Measurements from ENCODE around the gene HESX1. TPM values are rescaled to one million over a fixed set of nuclear protein-coding genes. Genes with fewer than 3 reads are reported as not detected.

HESX1 gene
- total and polyA plus RNA-seq, 7 experiments from 2014 or later = 0.40 TPM; not detected in 6

- H3K4me3 Mint-ChIP-seq = no peak overlapping the region
- no peaks in the 10 kb centered on the region for H3K9me3 ChIP-seq (ENCODE audit: control insufficient read depth in 2 of 3, low read length in 3 of 3)
- no peak overlapping the region for H3K27ac ChIP-seq (ENCODE audit: low read depth, low read length)
- DNase-seq = no peak
- H3K36me3 ChIP-seq (ENCODE audit: control insufficient read depth in 2 of 3, insufficient read depth in 3 of 3, low read length in 3 of 3) = no peaks in the 10 kb centered on the region
- peaks cover 0 to 6% (median 0%) of the 10 kb centered on the region in 11 donors for H3K9me3 Mint-ChIP-seq
- H3K36me3 Mint-ChIP-seq = no peaks in the 10 kb centered on the region
- no peaks in the 10 kb centered on the region for H3K27me3 ChIP-seq (ENCODE audit: control insufficient read depth in 2 of 2, insufficient read depth in 2 of 2, low read length in 2 of 2)
- no peak for ATAC-seq
- H3K4me1 Mint-ChIP-seq = peaks cover 0 to 7% (median 0%) of the 10 kb centered on the region in 7 donors
- H3K27me3 Mint-ChIP-seq = peaks cover 14 to 34% (median 18%) of the 10 kb centered on the region in 5 donors
- ChIA-PET CTCF (no interaction called here), POLR2A (no interaction called here)
- intact Hi-C loops (cut with micrococcal nuclease) = no loop called here
- no peak overlapping the region for H3K27ac Mint-ChIP-seq
- H3K4me3 ChIP-seq (ENCODE audit: low read length) = no peak overlapping the region
- H3K4me1 ChIP-seq (ENCODE audit: control insufficient read depth in 2 of 2, insufficient read depth in 2 of 2, low read length in 2 of 2) = no peaks in the 10 kb centered on the region
Measured at GRCh38 chr3:57192028-57192427, 7.8 kb downstream of the HESX1 start.

GRCh38 chr3:57184526-57184925 is 15.3 kb downstream of the HESX1 start:
- no peaks in the 10 kb centered on the region for H3K4me1 ChIP-seq (ENCODE audit: control insufficient read depth in 2 of 2, insufficient read depth in 2 of 2, low read length in 2 of 2)
- Mint-ChIP-seq H3K4me1 (peaks cover 0 to 4% (median 0%) of the 10 kb centered on the region in 7 donors), H3K4me3 (no peak overlapping the region), H3K36me3 (no peaks in the 10 kb centered on the region), H3K27me3 (peaks cover 0 to 14% (median 5%) of the 10 kb centered on the region in 5 donors), H3K9me3 (no peaks in the 10 kb centered on the region), H3K27ac (no peak overlapping the region)
- ChIA-PET CTCF (no interaction called here), POLR2A (interaction anchor here (0.6 kb wide), 1 partner anchor 506 kb away, joined by 3 read pairs; no protein-coding TSS in a partner anchor)
- no peaks in the 10 kb centered on the region for H3K27me3 ChIP-seq (ENCODE audit: control insufficient read depth in 2 of 2, insufficient read depth in 2 of 2, low read length in 2 of 2)
- no peak overlapping the region for H3K4me3 ChIP-seq (ENCODE audit: low read length)
- intact Hi-C loops (cut with micrococcal nuclease) = no loop called here
- H3K9me3 ChIP-seq (ENCODE audit: control insufficient read depth in 2 of 3, low read length in 3 of 3) = no peaks in the 10 kb centered on the region
- no peak for DNase-seq
- no peak for ATAC-seq
- H3K27ac ChIP-seq (ENCODE audit: low read depth, low read length) = no peak overlapping the region
- H3K36me3 ChIP-seq (ENCODE audit: control insufficient read depth in 2 of 3, insufficient read depth in 3 of 3, low read length in 3 of 3) = no peaks in the 10 kb centered on the region

GRCh38 chr3:57179580-57180410 is 20.0 kb downstream of the HESX1 start:
- ATAC-seq = no peak
- DNase-seq = peak in 1 of 9 donors; percentile 22

DNA sequence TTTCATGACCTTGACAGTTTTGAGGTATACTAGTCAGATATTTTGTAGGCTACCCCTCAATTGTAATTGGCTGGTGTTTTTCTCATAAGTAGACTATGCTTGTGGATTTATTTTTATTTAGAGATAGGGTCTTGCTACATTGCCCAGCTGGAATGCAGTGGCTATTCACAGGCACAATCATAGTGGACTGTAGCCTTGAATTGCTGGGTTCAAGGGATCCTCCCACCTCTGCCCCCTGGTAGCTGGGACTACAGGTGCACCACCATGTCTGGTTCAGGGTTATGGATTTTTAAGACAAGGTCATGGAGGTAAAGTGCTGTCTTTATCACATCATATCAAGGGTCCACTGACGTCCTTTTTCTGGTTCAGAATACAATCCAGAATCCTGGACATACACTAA is 23.7 kb downstream of the HESX1 start:
- Mint-ChIP-seq H3K4me3 (no peak overlapping the region), H3K36me3 (no peaks in the 10 kb centered on the region), H3K4me1 (peaks cover 0 to 2% (median 0%) of the 10 kb centered on the region in 7 donors), H3K27me3 (peaks cover 9 to 52% (median 21%) of the 10 kb centered on the region in 5 donors), H3K9me3 (no peaks in the 10 kb centered on the region), H3K27ac (no peak overlapping the region)
- Histone ChIP-seq H3K4me1 (ENCODE audit: control insufficient read depth in 2 of 2, insufficient read depth in 2 of 2, low read length in 2 of 2) (no peaks in the 10 kb centered on the region), H3K27ac (ENCODE audit: low read depth, low read length) (no peak overlapping the region), H3K27me3 (ENCODE audit: control insufficient read depth in 2 of 2, insufficient read depth in 2 of 2, low read length in 2 of 2) (no peaks in the 10 kb centered on the region), H3K36me3 (ENCODE audit: control insufficient read depth in 2 of 3, insufficient read depth in 3 of 3, low read length in 3 of 3) (no peaks in the 10 kb centered on the region), H3K9me3 (ENCODE audit: control insufficient read depth in 2 of 3, low read length in 3 of 3) (no peaks in the 10 kb centered on the region), H3K4me3 (ENCODE audit: low read length) (no peak overlapping the region)
- CTCF ChIA-PET = no interaction called here
- intact Hi-C loops (cut with micrococcal nuclease) = loop anchor here (10.0 kb wide), 2 partner anchors 219 to 649 kb away; no protein-coding TSS in a partner anchor
- no peak for DNase-seq
- POLR2A ChIA-PET = no interaction called here
- no peak for ATAC-seq

More at GRCh38 chr3:57179580-57180410, 20.0 kb downstream of the HESX1 start:
- H3K36me3 Mint-ChIP-seq = no peaks in the 10 kb centered on the region
- Histone ChIP-seq H3K9me3 (ENCODE audit: control insufficient read depth in 2 of 3, low read length in 3 of 3) (no peaks in the 10 kb centered on the region), H3K27ac (ENCODE audit: low read depth, low read length) (no peak overlapping the region), H3K27me3 (ENCODE audit: control insufficient read depth in 2 of 2, insufficient read depth in 2 of 2, low read length in 2 of 2) (no peaks in the 10 kb centered on the region), H3K4me3 (ENCODE audit: low read length) (no peak overlapping the region), H3K36me3 (ENCODE audit: control insufficient read depth in 2 of 3, insufficient read depth in 3 of 3, low read length in 3 of 3) (no peaks in the 10 kb centered on the region), H3K4me1 (ENCODE audit: control insufficient read depth in 2 of 2, insufficient read depth in 2 of 2, low read length in 2 of 2) (no peaks in the 10 kb centered on the region)
- H3K4me1 Mint-ChIP-seq = peaks cover 0 to 1% (median 0%) of the 10 kb centered on the region in 7 donors
- H3K27ac Mint-ChIP-seq = no peak overlapping the region
- peaks cover 8 to 30% (median 15%) of the 10 kb centered on the region in 5 donors for H3K27me3 Mint-ChIP-seq
- ChIA-PET POLR2A (interaction anchor here (0.5 kb wide), 1 partner anchor 10 kb away, joined by 3 read pairs; no protein-coding TSS in a partner anchor), CTCF (no interaction called here)
- H3K9me3 Mint-ChIP-seq = no peaks in the 10 kb centered on the region
- no peak overlapping the region for H3K4me3 Mint-ChIP-seq
- intact Hi-C loops (cut with micrococcal nuclease) = loop anchor here (10.0 kb wide), 2 partner anchors 215 to 645 kb away; no protein-coding TSS in a partner anchor

DNA sequence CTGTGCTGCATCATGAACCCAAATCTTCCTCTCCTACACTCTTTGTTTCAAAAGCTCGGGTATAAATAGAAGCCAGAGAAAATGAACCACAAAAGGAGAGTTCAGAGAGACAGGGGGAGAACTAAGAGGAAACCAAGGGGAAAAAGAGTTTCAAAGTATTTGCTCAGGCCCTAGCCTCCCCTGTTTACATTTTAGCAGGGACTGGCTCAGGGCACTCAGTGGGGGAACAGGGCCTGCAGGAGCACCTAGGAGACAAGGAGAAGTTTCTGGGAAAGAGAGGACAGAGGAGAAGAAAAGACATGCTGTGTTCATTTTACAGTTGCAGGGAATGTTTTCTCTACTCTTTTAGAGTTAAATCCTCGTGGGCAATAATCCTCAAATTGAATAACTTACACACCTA is 26.1 kb downstream of the HESX1 start:
- Histone ChIP-seq H3K4me1 (ENCODE audit: control insufficient read depth in 2 of 2, insufficient read depth in 2 of 2, low read length in 2 of 2) (no peaks in the 10 kb centered on the region), H3K27me3 (ENCODE audit: control insufficient read depth in 2 of 2, insufficient read depth in 2 of 2, low read length in 2 of 2) (no peaks in the 10 kb centered on the region), H3K9me3 (ENCODE audit: control insufficient read depth in 2 of 3, low read length in 3 of 3) (no peaks in the 10 kb centered on the region), H3K27ac (ENCODE audit: low read depth, low read length) (no peak overlapping the region), H3K36me3 (ENCODE audit: control insufficient read depth in 2 of 3, insufficient read depth in 3 of 3, low read length in 3 of 3) (no peaks in the 10 kb centered on the region), H3K4me3 (ENCODE audit: low read length) (no peak overlapping the region)
- intact Hi-C loops (cut with micrococcal nuclease) = loop anchor here (5.0 to 10.0 kb wide), 3 partner anchors 221 to 651 kb away; partner anchors contain the start of gene PDE12 (in 1 of the 2)
- DNase-seq (no peak), ATAC-seq (no peak)
- Mint-ChIP-seq H3K27ac (no peak overlapping the region), H3K36me3 (no peaks in the 10 kb centered on the region), H3K9me3 (no peaks in the 10 kb centered on the region), H3K27me3 (peaks cover 26 to 56% (median 40%) of the 10 kb centered on the region in 5 donors), H3K4me3 (no peak overlapping the region), H3K4me1 (peaks cover 0 to 6% (median 4%) of the 10 kb centered on the region in 7 donors)
- POLR2A ChIA-PET = no interaction called here
- CTCF ChIA-PET = no interaction called here

GRCh38 chr3:57170946-57171345 is 28.8 kb downstream of the HESX1 start:
- no peak overlapping the region for H3K27ac ChIP-seq (ENCODE audit: low read depth, low read length)
- intact Hi-C loops (cut with micrococcal nuclease) = loop anchor here (1.0 to 10.0 kb wide), 5 partner anchors 56 to 740 kb away; partner anchors contain the start of genes APPL1 (in 2 of the 2) and PDE12 (in 1 of the 2)
- Mint-ChIP-seq H3K27ac (no peak overlapping the region), H3K4me3 (peak overlapping the region in 2 of 10 donors; percentile 36 to 46), H3K4me1 (peaks cover 0 to 6% (median 4%) of the 10 kb centered on the region in 7 donors), H3K36me3 (no peaks in the 10 kb centered on the region), H3K9me3 (peaks cover 0 to 1% (median 0%) of the 10 kb centered on the region in 11 donors), H3K27me3 (peaks cover 44 to 71% (median 52%) of the 10 kb centered on the region in 5 donors)
- H3K4me1 ChIP-seq (ENCODE audit: control insufficient read depth in 2 of 2, insufficient read depth in 2 of 2, low read length in 2 of 2) = no peaks in the 10 kb centered on the region
- H3K4me3 ChIP-seq (ENCODE audit: low read length) = no peak overlapping the region
- DNase-seq (no peak), ATAC-seq (no peak)
- no peaks in the 10 kb centered on the region for H3K36me3 ChIP-seq (ENCODE audit: control insufficient read depth in 2 of 3, insufficient read depth in 3 of 3, low read length in 3 of 3)
- peaks cover 0 to 1% of the 10 kb centered on the region in 2 donors for H3K27me3 ChIP-seq (ENCODE audit: control insufficient read depth in 2 of 2, insufficient read depth in 2 of 2, low read length in 2 of 2)
- CTCF ChIA-PET = interaction anchor here (0.9 kb wide), 1 partner anchor 24 kb away, joined by 7 read pairs; no protein-coding TSS in a partner anchor
- POLR2A ChIA-PET = no interaction called here
- H3K9me3 ChIP-seq (ENCODE audit: control insufficient read depth in 2 of 3, low read length in 3 of 3) = no peaks in the 10 kb centered on the region
